HepG2 (cell line): ENCODE data around the gene DTYMK. TPM values are rescaled to one million over a fixed set of nuclear protein-coding genes. Genes with fewer than 3 reads are reported as not detected.

ENCODE experiments used
- BORCS8-MEF2B ChIP-seq: sonication (generic); formaldehyde crosslinking; IDR thresholded peaks from 2 replicates; pipeline ENCODE4 v1.8.0; 2022; ENCODE audit warnings: mild to moderate bottlenecking, missing genetic modification reagents
- FOSL1 ChIP-seq: sonication (generic); formaldehyde crosslinking; IDR thresholded peaks from 2 replicates; pipeline ENCODE4 v1.9.0; 2021; ENCODE audit warnings: missing genetic modification reagents, borderline replicate concordance
- GTF2F1 ChIP-seq: fragments of 150-350 bp; IDR thresholded peaks from 2 replicates; pipeline ENCODE4 v1.6.1; 2014; ENCODE audit warnings: low read length
- HDAC6 ChIP-seq: fragments of 200-600 bp; sonication (generic); IDR thresholded peaks from 2 replicates; pipeline ENCODE4 v1.7.0; 2017; ENCODE audit warnings: mild to moderate bottlenecking, antibody characterized with exemption, low read length, low read depth
- MYNN ChIP-seq: sonication (generic); formaldehyde crosslinking; IDR thresholded peaks from 2 replicates; pipeline ENCODE4 v1.4.0; 2020; ENCODE audit warnings: mild to moderate bottlenecking, low read depth, missing genetic modification reagents
- NONO ChIP-seq, 2 experiments: fragments of 450-650 bp in 1 of 2; sonication (generic) in 1 of 2; formaldehyde crosslinking in 1 of 2; IDR thresholded peaks in 1 of 2; conservative IDR thresholded peaks in 1 of 2; 2 replicates each; pipeline versions ENCODE4 v1.6.1 to v1.8.0; 2017 to 2022; ENCODE audit warnings: mild to moderate bottlenecking in 1 of 2, missing genetic modification reagents in 1 of 2, moderate library complexity in 1 of 2
- PHF21A ChIP-seq: sonication (generic); formaldehyde crosslinking; IDR thresholded peaks from 2 replicates; pipeline ENCODE4 v1.5.0; 2020; ENCODE audit warnings: mild to moderate bottlenecking, missing genetic modification reagents
- POLR2AphosphoS2 ChIP-seq: IDR thresholded peaks from 2 replicates; pipeline ENCODE4 v1.6.1; 2011; ENCODE audit warnings: low read depth, low read length, improper control_type of control experiment
- TGIF2 ChIP-seq: IDR thresholded peaks from 2 replicates; pipeline ENCODE4 v1.6.1; 2016; ENCODE audit warnings: control low read depth, missing compliant biosample characterization
- ZBTB38 ChIP-seq: sonication (generic); formaldehyde crosslinking; IDR thresholded peaks from 2 replicates; pipeline ENCODE4 v1.5.1; 2020; ENCODE audit warnings: mild to moderate bottlenecking, missing genetic modification reagents
- ZFP37 ChIP-seq: sonication (generic); formaldehyde crosslinking; IDR thresholded peaks from 2 replicates; pipeline ENCODE4 v1.4.0; 2020; ENCODE audit warnings: missing genetic modification reagents, borderline replicate concordance
- ZFP41 ChIP-seq: sonication (generic); formaldehyde crosslinking; IDR thresholded peaks from 2 replicates; pipeline ENCODE4 v1.4.0; 2020; ENCODE audit warnings: mild to moderate bottlenecking, missing genetic modification reagents, borderline replicate concordance
- ZNF121 ChIP-seq: sonication (generic); formaldehyde crosslinking; IDR thresholded peaks from 2 replicates; pipeline ENCODE4 v1.5.0; 2020; ENCODE audit warnings: mild to moderate bottlenecking, missing genetic modification reagents
- ZNF484 ChIP-seq: sonication (generic); formaldehyde crosslinking; IDR thresholded peaks from 2 replicates; pipeline ENCODE4 v1.5.1; 2020; ENCODE audit warnings: mild to moderate bottlenecking, low read depth, missing genetic modification reagents, borderline replicate concordance
- ZNF607 ChIP-seq: sonication (generic); formaldehyde crosslinking; IDR thresholded peaks from 2 replicates; pipeline ENCODE4 v1.5.1; 2020; ENCODE audit warnings: missing genetic modification reagents, mild to moderate bottlenecking, borderline replicate concordance
- ZNF781 ChIP-seq: sonication (generic); formaldehyde crosslinking; IDR thresholded peaks from 2 replicates; pipeline ENCODE4 v1.5.1; 2020; ENCODE audit warnings: borderline replicate concordance, mild to moderate bottlenecking, missing genetic modification reagents; ENCODE audit errors: not compliant biosample characterization
- polyA plus RNA-seq, 8 experiments: library from polyadenylated mRNA; depleted of rRNA in 3 of 8; stranded (reverse) in 7 of 8; unstranded in 1 of 8; fragments of >200 nt; fragmentation: Illumina TruSeq in 4 of 8; extraction: Trizol in 4 of 8; gene quantifications; 2 replicates each; pipeline versions ENCODE4 v1.2.1 to v1.2.3, GENCODE V29; 2011 to 2016; ENCODE audit warnings: low read depth in 4 of 8, missing spikeins in 1 of 8, mixed read lengths in 1 of 8; ENCODE audit not compliant: insufficient read depth in 1 of 8
- total RNA-seq, 5 experiments: library from RNA; depleted of rRNA; stranded (reverse); fragments of >200 nt; fragmentation: Illumina TruSeq; extraction: Trizol; gene quantifications; 2 replicates each; pipeline ENCODE4 v1.2.3, GENCODE V29; 2016; ENCODE audit warnings: low read depth in 1 of 5
- TF ChIP-seq, protein P1 (sequence below): fragments of 450-650 bp; IDR thresholded peaks from 2 replicates; pipeline ENCODE4 v1.6.1; 2016
- TF ChIP-seq, protein P2 (sequence below): sonication (generic); formaldehyde crosslinking; IDR thresholded peaks from 2 replicates; pipeline ENCODE4 v1.5.1; 2020; ENCODE audit warnings: mild to moderate bottlenecking, moderate library complexity, missing genetic modification reagents
- TF ChIP-seq, protein P3 (sequence below): sonication (generic); formaldehyde crosslinking; IDR thresholded peaks from 2 replicates; pipeline ENCODE4 v1.5.0; 2020; ENCODE audit warnings: mild to moderate bottlenecking, missing genetic modification reagents
- TF ChIP-seq, protein P4 (sequence below): IDR thresholded peaks from 2 replicates; pipeline ENCODE4 v1.6.1; 2016; ENCODE audit warnings: control low read depth

Gene DTYMK
- total and polyA plus RNA-seq, 2 of the 13 experiments (the other 11 are each of a cell fraction or from before 2014, with no cell fraction given) = 57.5 to 134 TPM

- TF ChIP-seq, protein P1, sequence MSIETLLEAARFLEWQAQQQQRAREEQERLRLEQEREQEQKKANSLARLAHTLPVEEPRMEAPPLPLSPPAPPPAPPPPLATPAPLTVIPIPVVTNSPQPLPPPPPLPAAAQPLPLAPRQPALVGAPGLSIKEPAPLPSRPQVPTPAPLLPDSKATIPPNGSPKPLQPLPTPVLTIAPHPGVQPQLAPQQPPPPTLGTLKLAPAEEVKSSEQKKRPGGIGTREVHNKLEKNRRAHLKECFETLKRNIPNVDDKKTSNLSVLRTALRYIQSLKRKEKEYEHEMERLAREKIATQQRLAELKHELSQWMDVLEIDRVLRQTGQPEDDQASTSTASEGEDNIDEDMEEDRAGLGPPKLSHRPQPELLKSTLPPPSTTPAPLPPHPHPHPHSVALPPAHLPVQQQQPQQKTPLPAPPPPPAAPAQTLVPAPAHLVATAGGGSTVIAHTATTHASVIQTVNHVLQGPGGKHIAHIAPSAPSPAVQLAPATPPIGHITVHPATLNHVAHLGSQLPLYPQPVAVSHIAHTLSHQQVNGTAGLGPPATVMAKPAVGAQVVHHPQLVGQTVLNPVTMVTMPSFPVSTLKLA = 0 out of 2 replicates have a peak, but pooled peaks have one; percentile 12
- TF ChIP-seq, protein P2, sequence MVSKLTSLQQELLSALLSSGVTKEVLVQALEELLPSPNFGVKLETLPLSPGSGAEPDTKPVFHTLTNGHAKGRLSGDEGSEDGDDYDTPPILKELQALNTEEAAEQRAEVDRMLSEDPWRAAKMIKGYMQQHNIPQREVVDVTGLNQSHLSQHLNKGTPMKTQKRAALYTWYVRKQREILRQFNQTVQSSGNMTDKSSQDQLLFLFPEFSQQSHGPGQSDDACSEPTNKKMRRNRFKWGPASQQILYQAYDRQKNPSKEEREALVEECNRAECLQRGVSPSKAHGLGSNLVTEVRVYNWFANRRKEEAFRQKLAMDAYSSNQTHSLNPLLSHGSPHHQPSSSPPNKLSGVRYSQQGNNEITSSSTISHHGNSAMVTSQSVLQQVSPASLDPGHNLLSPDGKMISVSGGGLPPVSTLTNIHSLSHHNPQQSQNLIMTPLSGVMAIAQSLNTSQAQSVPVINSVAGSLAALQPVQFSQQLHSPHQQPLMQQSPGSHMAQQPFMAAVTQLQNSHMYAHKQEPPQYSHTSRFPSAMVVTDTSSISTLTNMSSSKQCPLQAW = peak; percentile 64; the same call in 1 of the 2 replicates
- TF ChIP-seq ZNF607 = no peak
- peak; percentile 43; the same call in 1 of the 2 replicates for TF ChIP-seq BORCS8-MEF2B (CRISPR knock-in tag)
- TF ChIP-seq, protein P3, sequence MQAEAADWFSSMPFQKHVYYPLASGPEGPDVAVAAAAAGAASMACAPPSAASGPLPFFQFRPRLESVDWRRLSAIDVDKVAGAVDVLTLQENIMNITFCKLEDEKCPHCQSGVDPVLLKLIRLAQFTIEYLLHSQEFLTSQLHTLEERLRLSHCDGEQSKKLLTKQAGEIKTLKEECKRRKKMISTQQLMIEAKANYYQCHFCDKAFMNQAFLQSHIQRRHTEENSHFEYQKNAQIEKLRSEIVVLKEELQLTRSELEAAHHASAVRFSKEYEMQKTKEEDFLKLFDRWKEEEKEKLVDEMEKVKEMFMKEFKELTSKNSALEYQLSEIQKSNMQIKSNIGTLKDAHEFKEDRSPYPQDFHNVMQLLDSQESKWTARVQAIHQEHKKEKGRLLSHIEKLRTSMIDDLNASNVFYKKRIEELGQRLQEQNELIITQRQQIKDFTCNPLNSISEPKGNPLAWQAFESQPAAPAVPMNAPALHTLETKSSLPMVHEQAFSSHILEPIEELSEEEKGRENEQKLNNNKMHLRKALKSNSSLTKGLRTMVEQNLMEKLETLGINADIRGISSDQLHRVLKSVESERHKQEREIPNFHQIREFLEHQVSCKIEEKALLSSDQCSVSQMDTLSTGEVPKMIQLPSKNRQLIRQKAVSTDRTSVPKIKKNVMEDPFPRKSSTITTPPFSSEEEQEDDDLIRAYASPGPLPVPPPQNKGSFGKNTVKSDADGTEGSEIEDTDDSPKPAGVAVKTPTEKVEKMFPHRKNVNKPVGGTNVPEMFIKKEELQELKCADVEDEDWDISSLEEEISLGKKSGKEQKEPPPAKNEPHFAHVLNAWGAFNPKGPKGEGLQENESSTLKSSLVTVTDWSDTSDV (CRISPR knock-in tag) = peak; percentile 56; the same call in 1 of the 2 replicates
- TF ChIP-seq, protein P4, sequence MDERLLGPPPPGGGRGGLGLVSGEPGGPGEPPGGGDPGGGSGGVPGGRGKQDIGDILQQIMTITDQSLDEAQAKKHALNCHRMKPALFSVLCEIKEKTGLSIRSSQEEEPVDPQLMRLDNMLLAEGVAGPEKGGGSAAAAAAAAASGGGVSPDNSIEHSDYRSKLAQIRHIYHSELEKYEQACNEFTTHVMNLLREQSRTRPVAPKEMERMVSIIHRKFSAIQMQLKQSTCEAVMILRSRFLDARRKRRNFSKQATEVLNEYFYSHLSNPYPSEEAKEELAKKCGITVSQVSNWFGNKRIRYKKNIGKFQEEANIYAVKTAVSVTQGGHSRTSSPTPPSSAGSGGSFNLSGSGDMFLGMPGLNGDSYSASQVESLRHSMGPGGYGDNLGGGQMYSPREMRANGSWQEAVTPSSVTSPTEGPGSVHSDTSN = no peak
- no peak for TF ChIP-seq ZFP37
- TF ChIP-seq ZNF781 = peak; percentile 75
- no peak for TF ChIP-seq GTF2F1
- no peak for TF ChIP-seq ZFP41 (CRISPR knock-in tag)
- TF ChIP-seq POLR2AphosphoS2 = no peak
- TF ChIP-seq HDAC6 = no peak
- no peak for TF ChIP-seq NONO (IDR thresholded peaks at IDR 0.05)
- TF ChIP-seq NONO (CRISPR knock-in tag; conservative IDR thresholded peaks at IDR 0.05) = no peak
- peak; percentile 78 for TF ChIP-seq TGIF2 (CRISPR knock-in tag)
- TF ChIP-seq FOSL1 (CRISPR knock-in tag) = no peak
- TF ChIP-seq ZNF484 = peak; percentile 85; the same call in 1 of the 2 replicates
- TF ChIP-seq MYNN (CRISPR knock-in tag) = peak; percentile 35; the same call in 1 of the 2 replicates
- TF ChIP-seq ZBTB38 (CRISPR knock-in tag) = peak; percentile 73
- peak; percentile 78 for TF ChIP-seq PHF21A (CRISPR knock-in tag)
- no peak for TF ChIP-seq ZNF121 (CRISPR knock-in tag)
These were observed 50.2 kb downstream of the DTYMK start (continued) for GRCh38 chr2:241636182-241637017.
